Measurements from ENCODE around the gene CCSER1. TPM values are rescaled to one million over a fixed set of nuclear protein-coding genes. Genes with fewer than 3 reads are reported as not detected.

CCSER1 gene
- total RNA-seq, 1 experiment from 2014 or later: 5.9 TPM

DNA sequence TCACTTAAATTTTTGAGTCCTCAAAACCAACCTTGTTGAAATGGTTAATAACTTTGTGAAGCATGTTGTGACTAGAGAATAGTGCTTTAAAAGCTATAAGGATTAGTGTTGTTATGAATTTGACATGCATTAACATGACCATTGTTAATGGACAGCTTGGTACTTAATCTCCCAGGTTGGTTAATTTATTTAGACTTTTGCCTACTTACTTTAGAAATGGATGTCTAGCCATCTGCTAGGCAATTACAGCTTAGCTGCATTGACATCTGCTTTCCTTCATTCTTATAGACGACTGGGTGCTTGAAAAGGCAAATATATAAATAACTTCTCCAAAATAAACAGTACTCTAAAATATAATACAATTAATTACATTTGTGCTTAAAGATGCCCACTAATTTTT is 368.0 kb downstream of the CCSER1 start:
- ChIA-PET POLR2A (ENCODE audit: unreplicated experiment) (no interaction called here), CTCF (no interaction called here)
- H3K79me2 ChIP-seq (ENCODE audit: low read depth): no peaks in the 10 kb centered on the region
- no peak overlapping the region for H3K4me3 ChIP-seq
- intact Hi-C loops (cut with micrococcal nuclease; ENCODE audit: unreplicated experiment): no loop called here
- H3K9me3 ChIP-seq (ENCODE audit: insufficient read depth, low read depth): no peaks in the 10 kb centered on the region
- H3K36me3 ChIP-seq (ENCODE audit: low read depth): no peaks in the 10 kb centered on the region
- H3K4me1 ChIP-seq (replicated peaks; ENCODE audit: insufficient read depth): no peaks in the 10 kb centered on the region
- H3K27ac ChIP-seq: no peak overlapping the region
- DNase-seq: no peak
- H3K9me2 ChIP-seq (ENCODE audit: insufficient read depth): no peaks in the 10 kb centered on the region
- H4K20me1 ChIP-seq (ENCODE audit: insufficient read depth): no peaks in the 10 kb centered on the region
- no TSS peak for BruUV-seq (replicated peaks)
- H3K4me2 ChIP-seq: no peak overlapping the region
- TF ChIP-seq CTCF (conservative IDR thresholded peaks at IDR 0.05) (no peak), EZH2 (IDR thresholded peaks at IDR 0.05; ENCODE audit: low read depth) (no peak)
- H2AFZ ChIP-seq: no peak overlapping the region
- no peaks in the 10 kb centered on the region for H3F3A ChIP-seq (ENCODE audit: insufficient read depth, low read depth)
- H3K27me3 ChIP-seq (ENCODE audit: insufficient read depth, low read depth): no peaks in the 10 kb centered on the region

DNA sequence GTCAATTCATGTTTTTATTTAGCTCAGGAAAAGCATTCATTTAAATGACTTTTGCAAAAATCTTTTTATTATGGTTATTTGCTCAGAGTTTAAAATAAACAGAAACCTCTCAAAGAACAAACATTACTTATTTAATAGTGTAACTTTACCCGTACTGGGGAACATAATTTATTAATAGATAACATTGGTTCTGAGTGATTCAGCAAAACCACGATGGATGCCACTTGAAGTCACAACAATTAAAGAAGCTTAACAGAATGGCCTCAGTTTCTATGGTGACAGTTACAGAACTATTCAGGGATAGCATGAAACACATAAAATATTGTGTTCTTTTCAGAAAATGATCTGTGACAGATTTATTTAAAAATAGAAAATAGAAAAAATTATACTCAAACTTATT is 368.7 kb downstream of the CCSER1 start:
- Histone ChIP-seq H3K27me3 (ENCODE audit: insufficient read depth, low read depth) (no peaks in the 10 kb centered on the region), H4K20me1 (ENCODE audit: insufficient read depth) (no peaks in the 10 kb centered on the region), H2AFZ (no peak overlapping the region), H3K4me1 (replicated peaks; ENCODE audit: insufficient read depth) (no peaks in the 10 kb centered on the region), H3K9me3 (ENCODE audit: insufficient read depth, low read depth) (no peaks in the 10 kb centered on the region), H3K4me3 (no peak overlapping the region), H3K36me3 (ENCODE audit: low read depth) (no peaks in the 10 kb centered on the region), H3K79me2 (ENCODE audit: low read depth) (no peaks in the 10 kb centered on the region), H3K27ac (no peak overlapping the region), H3F3A (ENCODE audit: insufficient read depth, low read depth) (no peaks in the 10 kb centered on the region), H3K9me2 (ENCODE audit: insufficient read depth) (no peaks in the 10 kb centered on the region), H3K4me2 (no peak overlapping the region)
- DNase-seq: no peak
- intact Hi-C loops (cut with micrococcal nuclease; ENCODE audit: unreplicated experiment): no loop called here
- TF ChIP-seq EZH2 (IDR thresholded peaks at IDR 0.05; ENCODE audit: low read depth) (no peak), CTCF (conservative IDR thresholded peaks at IDR 0.05) (no peak)
- BruUV-seq (replicated peaks): no TSS peak
- ChIA-PET CTCF (no interaction called here), POLR2A (ENCODE audit: unreplicated experiment) (no interaction called here)

- CTCF ChIA-PET: no interaction called here
Observed at GRCh38 chr4:90498175-90498574, 371.0 kb downstream of the CCSER1 start.

More at GRCh38 chr4:90498175-90498574, 371.0 kb downstream of the CCSER1 start:
- Histone ChIP-seq H2AFZ (no peak overlapping the region), H3K4me1 (replicated peaks; ENCODE audit: insufficient read depth) (no peaks in the 10 kb centered on the region), H3K27me3 (ENCODE audit: insufficient read depth, low read depth) (no peaks in the 10 kb centered on the region), H3K79me2 (ENCODE audit: low read depth) (no peaks in the 10 kb centered on the region), H3F3A (ENCODE audit: insufficient read depth, low read depth) (no peaks in the 10 kb centered on the region), H3K27ac (no peak overlapping the region), H3K4me2 (no peak overlapping the region), H3K4me3 (no peak overlapping the region), H4K20me1 (ENCODE audit: insufficient read depth) (no peaks in the 10 kb centered on the region), H3K9me2 (ENCODE audit: insufficient read depth) (no peaks in the 10 kb centered on the region), H3K36me3 (ENCODE audit: low read depth) (no peaks in the 10 kb centered on the region), H3K9me3 (ENCODE audit: insufficient read depth, low read depth) (no peaks in the 10 kb centered on the region)
- DNase-seq: no peak
- no peak for TF ChIP-seq EZH2 (IDR thresholded peaks at IDR 0.05; ENCODE audit: low read depth)
- TF ChIP-seq CTCF (conservative IDR thresholded peaks at IDR 0.05): no peak
- POLR2A ChIA-PET (ENCODE audit: unreplicated experiment): no interaction called here
- no TSS peak for BruUV-seq (replicated peaks)
- intact Hi-C loops (cut with micrococcal nuclease; ENCODE audit: unreplicated experiment): no loop called here

Data from PC-9 (cell line).